GM23248 (cell line): ENCODE results near the gene FAM219B. TPM values are rescaled to one million over a fixed set of nuclear protein-coding genes. Genes with fewer than 3 reads are reported as not detected.
A peak's percentile ranks its signal among the peaks of the same experiment; 100 is the strongest.

Experiments used
- DNase-seq: peaks from one replicate; pipeline ENCODE4 v3.0.0-alpha.2; 2015
- H2AFZ ChIP-seq: fragments of 200-600 bp; sonication (generic); 2 replicates; pipeline ENCODE4 v1.6.1; 2016; ENCODE audit warnings: antibody characterized with exemption
- H3F3A ChIP-seq: fragments of 200-600 bp; sonication (generic); 2 replicates; pipeline ENCODE4 v1.6.1; 2016; ENCODE audit warnings: mild to moderate bottlenecking, antibody characterized with exemption, mixed run types; ENCODE audit not compliant: insufficient read depth
- H3K27ac ChIP-seq: fragments of 200-600 bp; sonication (generic); 2 replicates; pipeline ENCODE4 v1.5.1; 2016; ENCODE audit warnings: mild to moderate bottlenecking
- H3K27me3 ChIP-seq: fragments of 200-600 bp; sonication (generic); replicated peaks from 2 replicates; pipeline ENCODE4 v1.6.1; 2016; ENCODE audit warnings: mild to moderate bottlenecking; ENCODE audit not compliant: insufficient read depth
- H3K36me3 ChIP-seq: fragments of 200-600 bp; sonication (generic); 2 replicates; pipeline ENCODE4 v1.6.1; 2016; ENCODE audit warnings: low read depth, mild to moderate bottlenecking
- H3K4me1 ChIP-seq: fragments of 200-600 bp; sonication (generic); 2 replicates; pipeline ENCODE4 v1.6.1; 2016; ENCODE audit warnings: mild to moderate bottlenecking; ENCODE audit not compliant: insufficient read depth
- H3K4me2 ChIP-seq: fragments of 200-600 bp; sonication (generic); one replicate; pipeline ENCODE4 v1.6.1; 2016; ENCODE audit warnings: mild to moderate bottlenecking; ENCODE audit not compliant: unreplicated experiment
- H3K4me3 ChIP-seq: fragments of 200-600 bp; sonication (generic); 2 replicates; pipeline ENCODE4 v1.5.1; 2016; ENCODE audit warnings: mild to moderate bottlenecking
- H3K79me2 ChIP-seq: fragments of 200-600 bp; sonication (generic); 2 replicates; pipeline ENCODE4 v1.6.1; 2016; ENCODE audit warnings: mild to moderate bottlenecking; ENCODE audit not compliant: insufficient read depth
- H3K9ac ChIP-seq: fragments of 200-600 bp; sonication (generic); 2 replicates; pipeline ENCODE4 v1.6.1; 2016; ENCODE audit warnings: mild to moderate bottlenecking
- H3K9me2 ChIP-seq: fragments of 200-600 bp; sonication (generic); 2 replicates; pipeline ENCODE4 v1.6.1; 2016; ENCODE audit warnings: mixed run types, mild to moderate bottlenecking, moderate library complexity; ENCODE audit not compliant: insufficient read depth
- H3K9me3 ChIP-seq: fragments of 200-600 bp; sonication (generic); one replicate; pipeline ENCODE4 v1.6.1; 2017; ENCODE audit warnings: low read depth
- H4K20me1 ChIP-seq: fragments of 200-600 bp; sonication (generic); 2 replicates; pipeline ENCODE4 v1.6.0; 2016; ENCODE audit not compliant: insufficient read depth
- EZH2 ChIP-seq: fragments of 200-600 bp; sonication (generic); IDR thresholded peaks from 2 replicates; pipeline ENCODE4 v1.6.1; 2018; ENCODE audit warnings: antibody characterized with exemption, mild to moderate bottlenecking; ENCODE audit not compliant: insufficient read depth, poor library complexity, severe bottlenecking
- EZH2phosphoT487 ChIP-seq: fragments of 200-600 bp; sonication (generic); IDR thresholded peaks from 2 replicates; pipeline ENCODE4 v1.6.1; 2018; ENCODE audit warnings: antibody characterized with exemption, moderate library complexity, mild to moderate bottlenecking, low read depth; ENCODE audit not compliant: insufficient read depth
- WGBS, 2 experiments: methylation state at CpG; one replicate each; pipeline ENCODE4 v1.1.6; 2015 to 2017; ENCODE audit warnings: low lambda C conversion rate in 2 of 2, low coverage in 1 of 2; ENCODE audit errors: missing lambda C conversion rate in 2 of 2; 5-methylcytosine and 5-hydroxymethylcytosine counted together
- in situ Hi-C: fragments of 300-500 bp; cut with MboI; formaldehyde crosslinking; loops from 2 replicates; pipeline ENCODE4 v1.15.0; 2020
- polyA plus RNA-seq: library from polyadenylated mRNA; unstranded; fragments of >200 nt; fragmentation: Nextera tagmentation; extraction: Ambion mirVana; gene quantifications from 2 replicates; pipeline ENCODE4 v1.2.1, GENCODE V29; 2016
- total RNA-seq: library from RNA; depleted of rRNA; stranded (reverse); fragments of >200 nt; shearing (Covaris generic); gene quantifications from 2 replicates; pipeline ENCODE4 v1.2.3, GENCODE V29; 2014

The FAM219B gene
- total and polyA plus RNA-seq, 2 experiments from 2014 or later = 39.6 to 78.6 TPM

GRCh38 chr15:74892931-74893330, 13.7 kb downstream of the FAM219B start:
- Histone ChIP-seq H3K79me2 (peaks cover 17% of the 10 kb centered on the region; the same call in 1 of the 2 replicates), H2AFZ (no peak overlapping the region), H3F3A (peaks cover 7% of the 10 kb centered on the region; the same call in 1 of the 2 replicates), H3K27ac (no peak overlapping the region), H3K4me3 (no peak overlapping the region), H3K9me2 (no peaks in the 10 kb centered on the region), H3K4me2 (no peak overlapping the region), H3K9me3 (no peaks in the 10 kb centered on the region), H3K9ac (no peak overlapping the region), H3K36me3 (no peaks in the 10 kb centered on the region), H4K20me1 (no peaks in the 10 kb centered on the region), H3K4me1 (peaks cover 11% of the 10 kb centered on the region), H3K27me3 (no peaks in the 10 kb centered on the region)
- 100% methylated on average over 2 of the region's 2 CpGs for WGBS, 2 experiments
- no peak for TF ChIP-seq EZH2
- no peak for TF ChIP-seq EZH2phosphoT487
- in situ Hi-C loops = no loop called here
- DNase-seq = no peak

GRCh38 chr15:74892313-74892712, 14.3 kb downstream of the FAM219B start:
- Histone ChIP-seq H4K20me1 (no peaks in the 10 kb centered on the region), H2AFZ (no peak overlapping the region), H3K9ac (no peak overlapping the region), H3K27ac (no peak overlapping the region), H3K27me3 (no peaks in the 10 kb centered on the region), H3K4me2 (no peak overlapping the region), H3F3A (peaks cover 7% of the 10 kb centered on the region; the same call in 1 of the 2 replicates), H3K4me3 (no peak overlapping the region), H3K36me3 (no peaks in the 10 kb centered on the region), H3K9me3 (no peaks in the 10 kb centered on the region), H3K9me2 (no peaks in the 10 kb centered on the region), H3K79me2 (peaks cover 17% of the 10 kb centered on the region; the same call in 1 of the 2 replicates), H3K4me1 (peaks cover 11% of the 10 kb centered on the region)
- no peak for DNase-seq
- TF ChIP-seq EZH2 (no peak), EZH2phosphoT487 (no peak)
- 82% methylated on average over 3 of the region's 3 CpGs for WGBS, 2 experiments
- in situ Hi-C loops = no loop called here

- peaks cover 11% of the 10 kb centered on the region for H3K4me1 ChIP-seq
- WGBS, 2 experiments = 83 to 89% methylated on average over 3 of the region's 3 CpGs
- no peak for DNase-seq
- TF ChIP-seq EZH2phosphoT487 (no peak), EZH2 (no peak)
- no peaks in the 10 kb centered on the region for H3K9me2 ChIP-seq
- H3K4me3 ChIP-seq = no peak overlapping the region
- peaks cover 7% of the 10 kb centered on the region; the same call in 1 of the 2 replicates for H3F3A ChIP-seq
- H3K36me3 ChIP-seq = no peaks in the 10 kb centered on the region
- no peaks in the 10 kb centered on the region for H3K27me3 ChIP-seq
- H3K4me2 ChIP-seq = no peak overlapping the region
- H3K9me3 ChIP-seq = no peaks in the 10 kb centered on the region
- no peak overlapping the region for H3K9ac ChIP-seq
- no peak overlapping the region for H2AFZ ChIP-seq
- H4K20me1 ChIP-seq = no peaks in the 10 kb centered on the region
- H3K27ac ChIP-seq = no peak overlapping the region
- in situ Hi-C loops = no loop called here
- peaks cover 17% of the 10 kb centered on the region; the same call in 1 of the 2 replicates for H3K79me2 ChIP-seq
Measured at GRCh38 chr15:74891469-74891868, 15.2 kb downstream of the FAM219B start.

- Histone ChIP-seq H3K27ac (no peak overlapping the region), H3K9ac (peak overlapping the region; percentile 90)
- 0% methylated on average over 1 of the region's 1 CpG for WGBS, 2 experiments
Measured at GRCh38 chr15:74890665-74890960, 16.0 kb downstream of the FAM219B start.

More at GRCh38 chr15:74890665-74890960, 16.0 kb downstream of the FAM219B start:
- in situ Hi-C loops = no loop called here
- H3K4me2 ChIP-seq = peak overlapping the region; percentile 82
- peak overlapping the region; percentile 93 for H3K4me3 ChIP-seq
- TF ChIP-seq EZH2phosphoT487 (no peak), EZH2 (no peak)
- no peaks in the 10 kb centered on the region for H3K36me3 ChIP-seq
- H4K20me1 ChIP-seq = no peaks in the 10 kb centered on the region
- H3K9me2 ChIP-seq = no peaks in the 10 kb centered on the region
- peaks cover 17% of the 10 kb centered on the region; the same call in 1 of the 2 replicates for H3K79me2 ChIP-seq
- H2AFZ ChIP-seq = peak overlapping the region; percentile 95
- no peak for DNase-seq
- peaks cover 11% of the 10 kb centered on the region for H3K4me1 ChIP-seq
- peaks cover 7% of the 10 kb centered on the region; the same call in 1 of the 2 replicates for H3F3A ChIP-seq
- no peaks in the 10 kb centered on the region for H3K9me3 ChIP-seq
- no peaks in the 10 kb centered on the region for H3K27me3 ChIP-seq
